ENCODE results near the gene WDR81.
A peak's percentile ranks its signal among the peaks of the same experiment; 100 is the strongest.
"Not testable (repeated sequence)": the region's sequence is repeated elsewhere in the genome, so short reads cannot be mapped to it uniquely, and the experiment has no call there.

WDR81 gene

GRCh38 chr17:1755827-1756262, 31.3 kb downstream of the WDR81 start:
- no peak for DNase-seq

GRCh38 chr17:1758807-1759206, 34.3 kb downstream of the WDR81 start:
- no peak for DNase-seq

- no peak for DNase-seq
These were observed 35.0 kb downstream of the WDR81 start for GRCh38 chr17:1759529-1759928.

- DNase-seq, result no peak
These were observed 37.9 kb downstream of the WDR81 start for GRCh38 chr17:1762233-1762900.

GRCh38 chr17:1762901-1763898, 38.7 kb downstream of the WDR81 start:
- DNase-seq, result no peak

GRCh38 chr17:1764284-1764683, 39.8 kb downstream of the WDR81 start:
- DNase-seq, result no peak

GRCh38 chr17:1764705-1765104, 40.2 kb downstream of the WDR81 start:
- not testable (repeated sequence) for DNase-seq

- no peak for DNase-seq
These were observed 41.1 kb downstream of the WDR81 start for GRCh38 chr17:1765576-1765975.

- no peak for DNase-seq
These were observed 42.1 kb downstream of the WDR81 start for GRCh38 chr17:1766382-1767135.

- no peak for DNase-seq
These were observed 42.9 kb downstream of the WDR81 start for GRCh38 chr17:1767358-1767757.

- DNase-seq, result peak; percentile 10
These were observed 45.4 kb downstream of the WDR81 start for GRCh38 chr17:1769822-1770477.

- not testable (repeated sequence) for DNase-seq
These were observed 48.6 kb downstream of the WDR81 start for GRCh38 chr17:1773000-1773695.

- DNase-seq, result no peak
These were observed 49.2 kb downstream of the WDR81 start for GRCh38 chr17:1773696-1774181.

GRCh38 chr17:1774390-1775176, 50.1 kb downstream of the WDR81 start:
- DNase-seq, result no peak

GRCh38 chr17:1776328-1776727, 51.8 kb downstream of the WDR81 start:
- no peak for DNase-seq

GRCh38 chr17:1776857-1777256, 52.4 kb downstream of the WDR81 start:
- DNase-seq, result no peak

GRCh38 chr17:1779571-1780131, 55.1 kb downstream of the WDR81 start:
- DNase-seq, result no peak

- DNase-seq, result no peak
These were observed 57.7 kb downstream of the WDR81 start for GRCh38 chr17:1782171-1782567.

GRCh38 chr17:1783271-1783670, 58.8 kb downstream of the WDR81 start:
- no peak for DNase-seq

- DNase-seq, result no peak
These were observed 59.5 kb downstream of the WDR81 start for GRCh38 chr17:1783834-1784611.

Data from NCI-H510A treated with DMSO at 0.1 percent for 48 hours (cell line).